GM21526 (cell line): ENCODE results near the gene B4GALT1.

Experiments used
- ATAC-seq: cut with Tn5 transposase; IDR thresholded peaks from one replicate; pipeline ENCODE4 v1.9.1; 2021; ENCODE audit warnings: moderate library complexity; ENCODE audit not compliant: unreplicated experiment, low FRiP score

B4GALT1 gene, protein sequence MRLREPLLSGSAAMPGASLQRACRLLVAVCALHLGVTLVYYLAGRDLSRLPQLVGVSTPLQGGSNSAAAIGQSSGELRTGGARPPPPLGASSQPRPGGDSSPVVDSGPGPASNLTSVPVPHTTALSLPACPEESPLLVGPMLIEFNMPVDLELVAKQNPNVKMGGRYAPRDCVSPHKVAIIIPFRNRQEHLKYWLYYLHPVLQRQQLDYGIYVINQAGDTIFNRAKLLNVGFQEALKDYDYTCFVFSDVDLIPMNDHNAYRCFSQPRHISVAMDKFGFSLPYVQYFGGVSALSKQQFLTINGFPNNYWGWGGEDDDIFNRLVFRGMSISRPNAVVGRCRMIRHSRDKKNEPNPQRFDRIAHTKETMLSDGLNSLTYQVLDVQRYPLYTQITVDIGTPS

DNA sequence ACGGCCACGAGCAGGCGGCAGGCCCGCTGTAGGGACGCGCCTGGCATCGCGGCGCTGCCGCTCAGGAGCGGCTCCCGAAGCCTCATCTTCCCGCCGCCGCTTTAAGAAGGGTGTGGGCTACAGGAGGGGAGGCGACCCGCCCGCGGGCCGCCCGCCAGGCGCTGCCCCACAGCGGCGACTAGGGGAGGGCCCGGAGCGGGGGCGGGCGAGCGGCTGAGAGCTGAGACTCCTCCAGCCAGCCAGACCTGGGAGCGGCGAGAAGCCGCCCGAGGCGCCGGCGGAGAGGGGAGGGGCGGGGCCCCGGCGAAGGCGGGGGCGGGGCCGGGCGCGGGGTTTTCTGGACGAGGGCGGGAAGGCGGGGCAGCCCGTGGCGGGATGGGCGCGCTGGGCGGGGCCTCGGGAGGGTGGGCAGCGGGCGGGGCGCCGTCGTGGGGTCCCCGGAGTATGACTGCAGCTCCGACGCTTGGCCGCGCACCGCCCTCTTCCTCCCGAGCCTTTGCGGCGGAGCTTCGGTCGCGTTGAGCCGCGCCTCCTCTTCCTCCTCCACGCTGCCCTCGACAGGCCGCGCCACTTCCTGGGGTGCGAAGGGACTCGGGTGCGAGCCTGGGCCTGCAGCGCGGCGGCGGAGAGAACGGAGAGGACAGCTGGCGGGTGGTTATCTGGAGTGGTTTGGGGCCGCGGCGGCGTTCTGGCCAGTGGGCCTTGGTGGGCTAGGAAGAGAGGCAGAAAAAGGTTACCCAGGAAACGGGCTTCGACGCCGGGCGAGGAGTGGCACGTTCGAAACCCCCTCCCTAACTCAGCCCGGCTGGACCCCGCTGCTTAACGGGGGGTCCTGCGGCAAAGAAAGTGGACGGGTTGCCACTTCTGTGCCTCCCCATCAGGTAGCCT lies at the start of gene B4GALT1:
Gene B4GALT1, minus strand, starts transcription at position 253 of the 888 bp plus-strand sequence. Its CDS starts 167 bp downstream, at position 86.
- ATAC-seq, result peak; percentile 57

- ATAC-seq, result no peak
Measured at GRCh38 chr9:33211695-33212393, 44.7 kb upstream of the B4GALT1 start.

GRCh38 chr9:33210006-33210715 lies 43.0 kb upstream of the B4GALT1 start:
- no peak for ATAC-seq

DNA sequence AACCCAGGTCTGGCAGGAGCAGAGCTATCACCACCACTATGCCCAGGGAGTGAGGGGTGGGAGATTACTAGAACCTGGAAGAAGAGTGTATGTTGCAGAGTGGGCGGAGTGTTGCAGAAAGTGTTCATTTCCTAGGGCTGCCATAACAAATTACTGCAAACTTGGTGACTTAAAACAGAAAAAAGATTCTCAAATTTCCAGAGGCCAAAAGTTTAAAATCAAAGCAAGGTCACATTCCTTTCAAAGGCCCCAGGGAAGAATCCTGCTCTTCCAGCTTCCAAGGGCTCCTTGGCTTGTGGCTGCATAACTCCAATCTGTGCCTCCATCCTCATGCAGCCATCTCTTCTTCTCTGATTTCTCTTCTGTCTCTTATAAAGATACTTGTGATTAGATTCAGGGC lies 42.3 kb upstream of the B4GALT1 start:
- ATAC-seq, result no peak

- ATAC-seq, result peak; percentile 97
Measured at GRCh38 chr9:33202552-33203201, 35.5 kb upstream of the B4GALT1 start.

- ATAC-seq, result peak; percentile 65
Measured at GRCh38 chr9:33202018-33202417, 34.9 kb upstream of the B4GALT1 start.

DNA sequence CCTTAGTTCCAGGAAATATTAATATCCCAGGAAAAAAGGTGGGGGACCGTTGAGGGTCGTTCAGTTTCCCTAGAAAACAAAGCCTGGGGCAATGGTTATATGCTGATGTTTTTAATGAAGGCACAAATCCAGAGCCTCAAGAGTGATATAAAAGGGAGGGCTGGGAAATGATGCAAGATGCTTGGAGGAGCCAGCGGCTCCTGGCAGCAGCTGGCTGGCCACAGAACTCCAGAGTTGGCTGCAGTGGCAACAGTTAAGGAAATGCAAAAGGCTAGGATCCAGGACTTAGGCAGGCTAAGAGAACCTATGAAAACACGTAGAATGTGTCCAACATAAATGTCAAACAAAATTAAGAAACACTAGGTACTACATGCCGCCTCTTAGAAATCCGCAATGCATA lies 31.0 kb upstream of the B4GALT1 start:
- no peak for ATAC-seq

DNA sequence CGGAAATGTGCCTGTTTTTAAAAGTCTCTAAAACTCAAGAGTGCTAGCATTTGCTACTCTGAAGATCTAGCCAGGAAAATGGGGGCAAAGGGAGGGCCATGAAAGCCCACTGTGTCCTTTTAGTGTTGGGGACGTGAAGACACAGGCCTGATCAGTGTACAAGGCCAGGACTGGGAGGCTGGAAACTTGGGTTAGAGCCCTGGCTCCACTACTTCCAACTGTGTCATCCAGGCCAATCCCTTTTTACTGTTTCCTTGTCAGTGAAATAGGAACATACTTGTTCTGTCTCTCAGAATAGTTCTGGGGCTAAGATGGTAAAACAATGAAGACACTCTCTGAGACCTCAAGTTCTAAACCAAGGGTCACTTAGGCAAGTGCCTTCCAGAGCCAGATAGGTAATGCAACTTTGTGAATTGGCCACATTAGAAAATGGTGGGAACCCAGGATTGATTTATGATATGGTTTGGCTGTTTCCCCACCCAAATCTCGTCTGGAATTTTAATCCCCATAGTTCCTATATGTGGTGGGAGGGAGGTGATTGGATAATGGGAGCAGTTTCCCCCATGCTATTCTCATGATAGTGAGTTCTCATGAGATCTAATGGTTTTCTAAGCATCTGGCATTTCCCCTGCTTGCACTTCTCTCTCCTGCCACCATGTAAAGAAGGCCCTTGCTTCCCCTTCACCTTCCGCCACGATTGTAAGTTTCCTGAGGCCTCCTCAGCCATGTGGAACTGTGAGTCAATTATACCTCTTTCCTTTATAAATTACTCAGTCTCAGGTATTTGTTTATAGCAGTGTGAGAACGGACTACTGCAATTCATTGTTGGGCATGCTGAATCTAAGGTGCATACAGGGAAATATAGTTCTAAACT lies 30.4 kb upstream of the B4GALT1 start:
- no peak for ATAC-seq

GRCh38 chr9:33196736-33197135 lies 29.6 kb upstream of the B4GALT1 start:
- ATAC-seq, result no peak

DNA sequence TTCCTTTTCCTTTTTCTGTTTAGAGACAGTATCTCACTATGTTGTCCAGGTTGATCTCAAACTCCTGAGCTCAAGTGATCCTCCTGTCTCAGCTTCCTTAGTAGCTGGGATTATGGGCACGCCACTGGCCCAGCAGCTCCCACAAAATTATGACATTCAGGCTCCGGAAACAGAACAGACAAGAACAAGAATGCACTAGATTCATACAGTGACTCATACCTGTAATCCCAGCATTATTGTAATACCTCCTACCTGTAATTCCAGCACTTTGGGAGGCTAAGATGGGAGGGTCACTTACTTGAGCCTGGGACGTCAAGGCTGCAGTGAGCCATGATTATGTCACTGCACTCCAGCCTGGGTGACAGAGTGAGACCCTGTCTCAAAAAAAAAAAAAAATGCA lies 26.7 kb upstream of the B4GALT1 start:
- no peak for ATAC-seq

GRCh38 chr9:33192493-33193255 lies 25.5 kb upstream of the B4GALT1 start:
- no peak for ATAC-seq

DNA sequence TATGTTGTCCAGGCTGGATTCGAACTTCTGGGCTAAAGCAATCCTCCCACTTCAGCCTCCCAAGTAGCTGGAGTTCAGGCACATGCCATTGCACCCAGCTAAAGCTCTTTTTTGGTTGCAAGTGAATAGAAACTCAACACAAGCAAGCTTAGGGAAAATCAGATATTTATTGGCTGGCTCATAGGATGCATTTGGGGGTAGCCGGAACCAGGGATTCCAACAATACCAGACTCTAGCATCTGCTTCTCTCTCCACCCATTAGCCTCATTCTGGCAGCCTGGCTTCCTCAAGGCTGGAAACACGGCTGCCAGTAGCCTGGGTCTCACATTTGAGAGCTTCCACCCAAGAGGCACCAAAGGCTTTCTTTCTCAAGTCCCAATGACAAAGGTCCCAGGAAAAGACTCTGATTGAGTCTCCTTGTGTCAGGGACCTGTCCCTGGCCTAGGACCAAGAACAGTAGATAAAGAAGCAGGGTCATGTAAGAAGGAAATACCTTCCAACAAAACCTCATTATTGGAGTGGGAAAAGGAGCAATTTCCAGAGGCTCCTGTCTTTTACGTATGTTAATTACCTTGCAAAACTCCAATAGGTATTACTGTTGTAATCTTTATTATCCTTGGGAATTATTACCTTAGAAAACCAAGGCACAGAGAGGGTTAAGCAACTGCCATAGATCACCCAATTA lies 23.0 kb upstream of the B4GALT1 start:
- no peak for ATAC-seq

GRCh38 chr9:33189331-33189791 lies 22.2 kb upstream of the B4GALT1 start:
- no peak for ATAC-seq

GRCh38 chr9:33188711-33189110 lies 21.6 kb upstream of the B4GALT1 start:
- no peak for ATAC-seq

DNA sequence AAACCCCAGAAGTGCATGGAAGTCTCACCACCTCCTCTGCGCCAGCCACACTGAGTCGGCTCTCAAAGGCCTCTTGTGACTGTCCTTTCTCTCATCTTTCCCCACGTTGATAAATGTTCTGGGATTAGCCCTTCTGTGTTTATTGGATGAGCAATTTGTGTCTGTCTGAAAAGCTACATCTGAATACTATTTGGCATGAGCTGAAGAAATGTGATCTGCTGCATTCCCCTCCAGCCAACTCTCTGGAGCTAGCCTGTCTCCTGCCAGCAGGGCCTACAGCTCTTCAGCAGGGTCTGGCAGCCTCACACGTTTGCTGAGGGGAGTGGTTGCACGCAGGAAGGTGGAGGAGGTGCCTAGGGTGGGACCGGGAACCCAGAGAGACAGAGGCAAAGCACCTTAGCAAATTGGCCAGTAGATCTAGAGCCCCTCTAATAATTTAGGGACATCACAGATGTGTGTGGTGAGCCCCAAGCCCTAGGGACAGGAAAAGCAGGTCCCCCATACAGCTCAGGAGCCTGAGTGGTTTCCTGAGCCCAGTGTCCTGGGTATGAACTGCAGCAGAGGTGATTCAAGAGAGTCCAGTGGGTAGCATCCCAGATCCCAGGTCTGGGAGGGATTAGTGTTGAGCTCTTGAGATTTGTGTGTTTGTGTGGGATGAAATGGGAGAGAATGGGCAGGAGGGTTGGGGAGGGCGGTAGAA lies 20.5 kb upstream of the B4GALT1 start:
- ATAC-seq, result no peak

DNA sequence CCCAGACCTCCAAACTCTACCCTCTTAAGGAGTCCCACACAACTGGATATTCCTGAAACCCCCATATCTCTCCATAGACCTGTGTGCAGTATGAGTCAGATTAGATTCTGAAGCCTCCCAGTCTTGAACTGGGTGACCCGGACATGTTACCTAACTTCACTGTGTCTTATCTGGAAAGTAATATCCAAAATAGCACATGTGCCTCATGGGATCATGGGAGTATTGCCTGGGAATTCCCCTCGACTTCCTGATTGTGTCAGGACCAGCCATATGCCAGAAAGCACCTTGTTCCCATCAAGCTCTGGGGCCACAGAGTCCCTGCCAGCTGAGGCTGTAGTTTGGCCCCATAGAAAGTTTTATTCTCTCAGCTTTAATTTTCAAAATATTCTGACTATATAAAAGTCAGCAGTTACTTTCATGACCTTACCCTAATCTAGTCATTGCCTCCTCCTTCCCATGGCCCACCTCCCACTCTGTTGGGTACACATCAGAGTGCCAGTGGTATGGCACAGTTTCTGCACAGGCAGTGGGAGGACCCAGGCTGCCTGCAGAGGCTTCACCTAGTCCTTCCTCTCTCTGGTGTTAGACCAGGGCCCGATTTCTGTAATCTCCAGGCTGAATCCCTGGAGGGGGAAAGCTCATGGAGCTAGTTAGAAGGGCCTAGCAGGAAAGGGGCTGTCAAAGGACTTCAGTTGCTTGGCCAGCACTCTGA lies 19.5 kb upstream of the B4GALT1 start:
- ATAC-seq, result no peak
